Stimulated activated CD4-positive, alpha-beta T cell treated with anti-CD3 and anti-CD28 coated beads, Interleukin-4, amount 100 ng/mL, for 48 hours (primary cell): Measurements from ENCODE around the gene GRID2IP.

Experiments used
- DNase-seq, 2 donors: peaks; one replicate each; pipeline ENCODE4 v3.0.0-alpha.2; 2020; ENCODE audit warnings: low read depth in 2 of 2

The GRID2IP gene

DNA sequence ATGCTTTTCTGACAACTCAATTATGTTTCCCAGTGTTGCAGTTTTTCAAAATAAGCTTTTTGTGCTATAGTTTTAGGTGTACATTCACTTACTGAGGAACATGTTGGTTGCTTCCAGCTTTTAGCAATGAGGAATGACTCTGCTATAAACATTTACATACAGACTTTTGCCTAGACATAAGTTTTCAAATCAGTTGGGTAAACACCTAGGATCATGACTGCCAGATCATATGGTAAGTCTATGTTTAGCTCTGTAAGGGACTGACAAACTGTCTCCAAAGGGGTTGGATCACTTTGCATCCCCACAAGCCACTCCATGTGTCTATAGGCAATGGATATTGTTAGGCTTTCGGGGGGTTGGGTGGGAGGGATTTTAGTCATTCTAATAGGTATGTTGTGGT, 10.8 kb upstream of the GRID2IP start:
- DNase-seq = no peak

DNA sequence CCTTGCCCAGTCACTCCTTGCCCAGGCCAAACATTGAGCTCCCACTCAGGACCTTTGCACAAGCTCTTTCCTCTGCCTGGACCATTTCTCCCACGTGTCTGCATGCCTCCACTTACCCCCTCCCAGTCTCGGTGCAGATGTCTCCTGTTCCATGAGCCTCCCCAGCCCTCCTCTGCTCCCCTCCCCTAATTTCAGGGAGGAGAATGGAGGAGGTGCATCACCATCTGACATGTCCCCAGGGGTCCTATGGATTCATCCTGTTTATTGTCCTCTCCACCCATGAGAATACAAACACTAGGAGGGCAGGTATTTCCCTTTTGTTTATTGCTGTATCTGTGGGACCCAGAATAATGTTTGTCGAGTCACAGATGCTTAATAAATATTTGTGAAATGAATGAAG, 8.6 kb upstream of the GRID2IP start:
- no peak for DNase-seq

DNA sequence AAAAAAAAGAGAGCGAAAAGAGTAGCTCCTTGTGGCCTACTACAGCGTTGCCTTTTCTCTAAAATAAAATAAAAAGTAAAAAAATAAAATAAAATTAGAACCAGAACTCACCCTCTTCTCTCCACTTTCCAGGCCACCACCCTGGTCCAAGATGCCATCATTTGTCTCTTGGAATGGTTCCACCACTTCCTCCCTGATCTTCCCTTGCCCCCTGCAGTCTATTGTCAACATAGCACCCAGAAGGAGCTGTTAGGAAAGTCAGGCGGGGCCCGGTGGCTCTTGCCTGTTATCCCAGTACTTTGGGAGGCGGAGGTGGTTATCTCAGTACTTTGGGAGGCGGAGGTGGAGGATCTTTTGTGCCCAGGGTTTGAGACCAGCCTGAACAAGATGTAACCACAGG, 7.6 kb upstream of the GRID2IP start:
- no peak for DNase-seq

DNA sequence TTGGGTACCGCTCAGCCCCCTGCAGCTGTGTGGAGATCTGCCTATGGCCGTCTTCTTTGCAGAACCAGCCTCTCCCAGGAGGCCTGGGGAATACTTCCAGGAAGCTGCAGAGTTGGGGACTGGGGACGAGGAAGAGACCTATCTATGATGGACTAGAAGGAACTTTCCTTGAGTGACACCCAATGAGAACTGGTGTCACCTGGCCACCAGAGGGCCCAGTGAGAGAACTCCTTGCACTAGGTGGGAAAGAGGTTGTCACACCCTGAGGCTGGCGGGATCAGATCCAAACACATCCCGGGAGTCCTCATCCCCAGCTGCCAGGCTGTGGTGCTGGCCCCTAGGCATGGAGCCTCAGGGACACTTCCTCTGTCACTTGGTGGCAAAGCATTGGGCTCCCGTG, 4.9 kb upstream of the GRID2IP start:
- no peak for DNase-seq

DNA sequence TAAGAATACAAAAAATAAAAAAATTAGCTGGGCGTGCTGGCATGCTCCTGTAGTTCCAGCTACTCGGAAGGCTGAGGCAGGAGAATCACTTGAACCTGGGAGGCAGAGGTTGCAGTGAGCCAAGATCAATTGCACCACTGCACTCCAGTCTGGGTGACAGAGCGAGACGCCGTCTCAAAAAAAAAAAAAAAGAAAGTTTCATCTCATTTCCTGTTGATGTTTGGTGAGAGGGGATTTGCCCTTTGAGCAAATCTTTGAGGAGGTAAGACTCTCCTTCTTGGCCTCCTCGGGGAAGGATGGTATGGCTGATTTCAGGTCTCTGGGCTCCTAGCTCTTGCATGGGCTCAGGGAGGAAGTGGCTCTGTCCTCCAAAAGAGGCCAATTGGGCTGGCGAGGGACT, 3.6 kb upstream of the GRID2IP start:
- no peak for DNase-seq

DNA sequence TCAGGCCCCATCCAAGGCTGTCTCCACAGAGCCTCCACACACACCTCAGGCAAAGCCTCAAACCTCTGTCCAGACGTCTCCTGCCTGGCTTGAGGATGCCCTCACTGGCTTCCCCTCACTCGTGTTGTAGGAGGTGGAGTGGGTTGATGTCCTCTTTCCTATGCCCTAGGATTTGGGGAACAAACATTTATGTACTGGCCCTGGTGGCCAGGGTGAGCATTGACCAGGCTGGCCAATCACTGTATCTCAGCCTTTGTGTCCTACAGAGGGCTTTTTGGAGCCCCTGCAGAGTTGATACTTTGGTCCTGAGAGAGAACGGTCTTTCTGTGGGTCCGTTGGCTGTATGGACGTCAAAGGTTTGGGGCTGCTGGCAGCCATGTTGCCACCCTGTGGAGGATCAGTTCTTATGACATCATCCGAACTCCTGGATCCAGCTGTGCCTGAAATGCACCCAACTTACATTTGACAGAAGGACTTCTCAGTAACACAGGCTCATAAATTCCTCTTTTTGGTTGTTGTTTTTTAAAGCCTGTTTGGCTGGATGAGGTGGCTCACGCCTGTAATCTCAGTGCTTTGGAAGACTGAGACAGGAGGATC, 2.3 kb upstream of the GRID2IP start:
- no peak for DNase-seq

DNA sequence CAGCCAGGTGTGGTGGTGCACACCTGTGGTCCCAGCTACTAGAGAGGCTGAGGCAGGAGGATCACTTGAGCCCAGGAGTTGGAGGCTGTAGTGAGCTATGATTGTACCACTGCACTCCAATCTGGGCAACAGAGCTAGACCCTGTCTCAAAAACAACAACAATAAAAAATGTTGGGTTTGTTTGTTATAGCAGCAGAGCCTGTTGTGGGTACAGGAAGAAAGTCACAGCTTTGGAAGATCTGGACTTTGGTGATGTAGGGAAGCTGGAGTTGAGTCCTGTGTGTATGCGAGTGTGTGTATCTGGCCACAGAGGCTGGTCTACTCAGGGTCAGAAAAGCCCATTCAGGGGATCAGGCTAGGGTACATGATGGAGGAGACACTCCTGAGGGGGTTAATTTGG, 3.9 kb downstream of the GRID2IP start:
- no peak for DNase-seq

DNA sequence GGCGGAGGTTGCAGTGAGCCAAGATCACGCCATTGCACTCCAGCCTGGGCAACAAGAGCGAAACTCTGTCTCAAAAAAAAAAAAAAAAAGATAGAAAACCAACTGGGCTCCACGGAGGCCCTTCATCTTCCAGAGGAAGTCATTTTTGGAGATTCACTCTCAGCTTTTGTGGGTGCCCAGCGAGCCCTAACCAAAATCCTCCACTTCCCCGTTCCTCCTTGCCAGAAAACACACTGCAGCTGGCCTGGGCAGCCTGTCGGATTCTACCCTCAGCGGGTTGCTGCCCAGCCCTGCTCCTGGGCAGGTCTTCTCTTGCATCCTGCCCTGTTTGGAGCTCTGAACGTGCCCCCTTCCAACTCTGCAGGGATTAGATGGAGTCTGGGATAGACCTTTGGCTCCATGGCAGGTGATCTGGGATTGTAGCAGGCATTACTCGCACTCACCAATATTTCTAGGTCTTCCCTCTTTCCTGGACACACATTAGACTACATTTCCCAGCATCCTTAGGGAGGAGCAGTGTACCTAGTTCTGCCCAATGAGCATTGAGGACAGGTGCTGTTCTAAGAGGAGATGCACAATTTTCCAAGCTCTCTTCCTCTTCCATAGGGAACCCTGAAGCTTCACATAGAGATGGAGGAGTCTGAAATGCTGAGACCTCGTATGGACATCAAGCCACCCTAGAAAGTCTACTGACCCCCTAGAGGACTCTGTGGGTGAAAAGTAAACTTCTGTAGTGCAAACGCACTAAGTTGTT, 4.6 kb downstream of the GRID2IP start:
- no peak for DNase-seq

DNA sequence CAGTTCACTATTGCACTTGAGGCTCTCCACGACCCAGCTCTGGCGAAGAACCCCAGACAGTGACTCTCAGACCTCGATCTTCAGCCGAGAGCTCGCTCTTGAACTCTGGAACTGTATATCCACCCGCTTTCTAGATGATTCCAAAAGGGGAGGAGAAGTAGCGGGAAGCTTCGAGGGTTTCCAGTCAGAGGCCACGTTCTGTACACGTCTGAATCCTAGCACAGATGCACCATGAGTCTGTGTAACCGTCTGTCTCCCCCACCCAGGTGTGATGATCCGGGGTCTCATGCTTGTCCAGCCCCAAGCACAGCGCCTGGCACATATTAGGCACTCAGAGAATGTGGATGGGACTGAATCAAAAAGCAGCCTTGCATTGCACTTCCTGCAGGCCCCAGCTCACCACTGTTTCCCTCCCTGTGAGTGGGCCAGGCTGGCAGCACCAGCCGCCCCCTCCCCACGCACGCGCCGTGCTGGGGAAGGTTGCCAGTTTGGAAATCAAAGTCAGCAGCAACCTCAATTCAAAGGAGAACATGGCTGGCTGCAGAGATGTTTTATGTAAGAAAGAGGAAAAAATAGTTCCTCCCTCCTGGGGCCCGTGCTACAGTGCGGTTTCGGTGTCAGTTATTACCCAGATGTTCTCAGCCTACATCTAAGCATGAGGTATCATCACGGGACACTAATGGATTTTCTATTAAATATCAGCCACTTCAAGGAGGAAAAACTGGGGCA, 5.7 kb downstream of the GRID2IP start:
- no peak for DNase-seq

DNA sequence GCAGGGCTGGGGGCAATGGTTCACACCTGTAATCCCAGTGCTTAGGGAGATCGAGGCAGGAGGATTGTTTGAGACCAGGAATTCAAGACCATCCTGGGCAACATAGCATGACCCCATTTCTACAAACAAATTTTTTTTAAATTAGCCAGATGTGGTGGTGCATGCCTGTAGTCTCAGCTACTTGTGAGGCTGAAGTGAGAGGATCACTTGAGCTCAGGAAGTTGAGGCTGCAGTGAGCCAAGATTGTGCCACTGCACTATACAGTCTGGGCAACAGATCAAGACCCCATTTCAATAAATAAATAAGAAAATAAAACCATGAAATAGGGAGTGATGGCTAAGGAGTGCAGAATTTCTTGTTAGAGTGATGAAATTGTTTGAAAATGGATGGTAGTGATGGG, 8.9 kb downstream of the GRID2IP start:
- no peak for DNase-seq

DNA sequence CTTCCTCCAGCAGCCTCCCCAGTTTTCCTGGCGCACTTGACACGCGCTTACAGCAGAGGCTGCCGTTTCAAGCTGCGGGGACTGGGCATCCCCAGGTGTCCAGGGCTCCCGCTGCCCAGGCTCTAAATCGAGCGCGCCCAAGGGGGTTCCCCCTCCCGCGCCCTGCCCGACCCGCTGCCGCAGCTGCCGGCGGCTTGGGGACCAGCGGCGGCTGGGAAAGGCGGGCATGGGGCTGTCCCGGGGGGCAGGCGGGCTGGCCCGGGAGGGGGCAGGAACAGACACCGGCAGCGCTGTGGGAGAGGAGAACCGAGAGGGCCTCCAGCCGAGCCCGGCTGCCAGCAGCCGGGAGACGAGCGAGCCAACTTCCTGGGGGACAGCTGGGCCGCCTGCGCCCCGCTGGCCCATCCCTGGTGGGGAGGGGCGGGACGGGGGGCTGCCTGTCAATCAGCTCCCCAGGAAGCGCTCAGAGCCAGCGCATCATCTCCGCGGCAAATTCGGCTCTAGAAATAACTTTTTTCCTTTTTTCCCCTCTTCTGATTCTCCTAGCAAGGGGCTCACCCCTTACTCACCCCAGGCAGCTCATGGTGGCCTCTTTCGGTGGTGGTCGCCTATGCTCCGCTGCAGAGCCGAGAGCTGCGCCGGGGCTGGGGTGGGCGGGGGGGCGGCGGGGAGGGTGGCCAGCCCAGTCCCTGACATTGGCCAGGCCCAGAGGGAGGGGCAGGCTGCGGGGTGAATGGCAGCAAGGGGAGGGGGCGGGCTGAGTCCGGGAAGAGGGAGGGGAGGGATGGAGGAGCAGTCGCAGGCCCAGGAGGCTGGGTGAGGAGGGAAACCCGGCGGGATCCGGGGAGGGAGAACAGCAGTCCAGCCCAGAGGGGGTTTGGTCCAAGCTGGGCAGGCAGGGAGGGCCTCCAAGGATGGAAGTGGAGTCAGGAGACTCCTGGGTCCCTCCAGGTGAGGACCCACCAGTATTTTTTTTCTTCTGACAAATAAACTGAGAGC, 14.7 kb downstream of the GRID2IP start:
- no peak for DNase-seq

DNA sequence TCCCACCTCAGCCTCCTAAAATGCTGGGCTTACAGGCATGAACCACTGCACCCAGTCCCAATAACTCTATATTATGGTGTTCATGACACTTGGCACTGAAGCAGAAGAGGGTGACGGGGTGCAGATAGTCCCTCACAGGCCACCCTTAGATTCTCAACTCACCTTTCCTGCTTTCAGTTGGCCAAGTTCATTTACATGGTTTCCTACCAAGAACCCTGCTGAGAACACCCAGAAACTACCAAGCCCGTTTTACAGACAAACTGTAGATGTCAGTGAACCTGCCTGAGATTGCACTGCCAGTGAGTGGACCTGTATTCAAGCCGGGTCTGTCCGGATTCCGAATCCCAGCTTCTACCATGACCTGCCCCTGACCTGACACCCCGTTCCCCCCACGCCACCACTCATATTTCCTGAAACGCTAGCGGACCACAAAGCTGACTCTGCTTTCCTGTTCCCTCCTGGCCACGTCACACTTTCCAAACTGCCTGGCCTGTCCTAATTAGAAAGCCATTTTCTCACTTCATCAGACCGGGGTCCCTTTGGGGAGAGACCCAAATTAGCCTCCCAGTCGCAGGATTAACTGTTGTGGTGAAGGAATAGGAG, 17.3 kb downstream of the GRID2IP start:
- peak in 1 of 2 donors; percentile 36 for DNase-seq

DNA sequence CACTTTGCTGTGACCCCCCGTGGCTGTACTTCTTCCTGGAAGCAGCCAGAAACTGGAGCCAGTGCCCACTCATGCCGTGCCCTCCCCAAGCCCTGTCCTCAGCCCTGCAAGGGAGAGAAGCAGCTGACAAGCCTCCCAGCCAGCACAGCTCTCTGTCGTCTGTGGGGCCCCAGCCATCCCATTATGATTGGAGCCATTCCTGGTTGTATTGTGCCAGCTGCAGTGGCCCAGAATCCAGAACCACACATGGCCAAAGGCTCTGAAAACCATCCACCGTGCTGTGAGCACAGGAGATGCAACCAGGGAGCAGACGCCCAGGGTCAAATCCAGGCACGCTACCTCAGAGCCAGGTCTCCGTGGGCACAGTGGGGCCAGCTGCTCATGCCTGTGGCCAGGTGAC, 18.7 kb downstream of the GRID2IP start:
- no peak for DNase-seq

DNA sequence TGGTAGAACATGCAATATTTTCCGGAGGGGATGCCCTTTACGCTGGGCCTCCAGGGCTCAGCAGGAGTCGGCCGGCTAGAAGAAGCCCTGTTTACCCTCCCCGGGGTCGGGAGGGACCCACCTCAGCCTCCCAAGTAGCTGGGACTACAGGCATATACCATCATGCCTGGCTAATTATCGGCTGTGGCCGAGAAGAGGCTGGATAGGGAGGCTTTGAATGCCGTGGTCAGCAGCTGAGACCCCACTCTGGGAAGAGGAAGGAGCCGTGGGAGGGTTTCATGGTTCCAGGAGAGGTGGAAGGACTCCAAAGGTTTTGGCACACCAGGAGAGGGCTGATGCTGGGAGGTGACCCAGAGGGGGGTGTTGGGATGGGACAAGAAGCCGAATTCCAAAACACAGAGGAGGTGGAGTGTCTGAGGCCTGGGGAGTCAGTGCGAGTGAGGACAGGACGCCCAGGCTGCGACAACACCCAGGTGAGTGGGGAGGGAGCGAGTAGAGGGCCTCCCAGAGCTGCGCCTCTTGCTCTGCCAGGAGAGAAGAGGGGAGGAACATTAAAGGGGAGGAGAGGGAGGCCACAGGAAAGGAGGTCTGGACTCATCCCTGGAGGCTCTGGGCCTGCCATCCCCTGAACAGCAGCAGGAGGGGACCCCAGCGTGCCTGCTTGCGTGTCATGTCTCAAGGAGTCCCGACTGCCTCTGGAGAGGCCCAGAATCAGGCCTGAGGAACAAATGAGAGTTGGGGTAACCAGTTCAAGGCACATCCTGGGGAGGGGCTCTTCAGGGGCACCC, 19.6 kb downstream of the GRID2IP start:
- no peak for DNase-seq

DNA sequence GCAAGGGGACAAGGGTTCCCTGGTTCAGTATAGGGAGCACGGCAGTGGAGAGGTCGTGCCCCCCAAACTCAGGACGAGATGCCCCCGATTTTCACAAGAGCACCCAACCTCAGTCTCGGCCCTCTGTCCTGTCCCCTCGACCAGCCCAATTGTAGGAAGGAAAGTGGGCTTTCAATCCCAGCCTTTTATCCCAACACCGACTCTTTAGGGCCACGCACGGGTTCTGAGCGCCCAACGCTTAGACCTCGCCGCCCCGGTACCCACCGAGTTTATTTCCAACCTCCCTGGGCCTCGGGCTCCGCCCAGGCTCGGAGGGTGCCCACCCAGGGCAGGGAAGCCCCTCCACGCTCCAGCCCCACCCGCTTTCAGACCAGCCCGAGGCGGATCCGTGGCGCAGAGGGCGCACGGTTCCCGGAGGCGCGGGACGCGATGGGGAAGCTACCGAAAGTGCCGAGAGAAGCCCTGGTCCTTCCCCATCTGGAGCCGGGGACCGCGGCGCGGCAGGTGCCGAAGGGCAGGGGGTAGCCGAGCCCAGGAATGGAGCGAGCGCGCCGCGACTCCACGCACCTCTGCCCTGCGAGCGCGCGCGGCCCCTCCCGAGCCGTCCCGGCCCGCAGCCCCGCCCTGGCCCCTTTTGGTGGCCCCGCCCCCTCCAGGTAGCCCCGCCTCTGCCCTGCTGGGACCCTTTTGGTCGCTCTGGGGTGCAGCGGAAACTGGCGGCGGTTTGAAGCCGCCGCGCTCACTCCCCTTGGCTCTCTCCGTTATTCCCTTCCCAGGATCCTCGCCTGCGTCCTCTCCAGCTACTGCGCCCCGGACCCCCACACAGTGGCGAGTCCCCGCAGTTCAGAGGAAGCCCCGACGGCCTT, 20.4 kb downstream of the GRID2IP start:
- DNase-seq = peak; percentile 42 to 45

DNA sequence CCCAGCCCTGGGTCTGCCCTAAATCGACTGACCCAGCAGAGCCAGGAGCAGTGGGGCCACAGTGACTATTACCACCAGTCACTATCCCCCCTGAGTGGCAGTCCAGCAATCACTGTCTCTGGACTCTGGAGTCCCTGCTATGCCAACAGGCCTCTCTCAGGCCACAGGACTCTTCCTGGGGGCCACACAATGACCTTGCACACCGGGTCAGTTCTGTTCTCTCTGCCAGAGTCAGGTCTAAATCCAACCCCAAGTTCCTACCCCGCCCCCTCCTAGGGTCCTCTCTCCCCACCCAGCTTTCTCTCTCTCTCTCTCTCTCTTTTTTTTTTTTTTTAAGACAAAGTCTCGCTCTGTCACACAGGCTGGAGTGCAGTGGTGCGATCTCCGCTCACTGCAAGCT, 21.6 kb downstream of the GRID2IP start:
- no peak for DNase-seq

DNA sequence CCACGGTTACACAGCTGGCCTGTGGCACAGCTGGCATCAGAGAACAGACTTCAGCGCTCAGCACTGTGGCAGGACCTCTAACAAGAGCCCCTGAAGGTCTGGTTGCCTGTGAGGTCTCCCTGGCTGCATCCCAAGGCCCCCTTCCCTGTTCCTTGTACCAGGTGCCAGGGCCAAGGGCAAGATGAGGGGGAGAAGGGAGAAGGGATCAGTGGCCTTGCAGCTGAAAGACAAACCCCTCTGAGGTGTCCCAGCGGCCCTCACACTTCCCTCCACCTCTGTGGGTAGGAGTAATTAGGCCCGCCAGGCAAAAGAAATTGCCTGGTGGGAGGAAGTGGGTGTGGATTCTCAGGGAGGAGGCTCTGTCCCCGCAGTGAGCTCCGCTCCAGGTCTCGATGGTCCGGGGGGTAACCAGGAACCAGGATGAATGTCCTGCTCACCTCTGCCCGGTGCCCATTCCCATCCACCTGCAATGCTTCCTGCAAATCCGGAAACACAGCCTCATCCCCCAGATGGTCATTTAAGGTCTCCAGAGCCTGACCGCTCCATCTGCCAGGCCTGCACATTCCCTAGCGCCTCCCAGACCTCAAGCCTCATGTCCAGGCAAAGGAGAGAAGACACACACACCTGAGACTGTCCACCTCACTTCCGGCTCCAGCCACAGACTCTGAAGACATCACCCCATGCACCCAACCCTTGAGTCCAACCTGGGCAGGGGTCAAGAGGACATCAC, 22.7 kb downstream of the GRID2IP start:
- no peak for DNase-seq

DNA sequence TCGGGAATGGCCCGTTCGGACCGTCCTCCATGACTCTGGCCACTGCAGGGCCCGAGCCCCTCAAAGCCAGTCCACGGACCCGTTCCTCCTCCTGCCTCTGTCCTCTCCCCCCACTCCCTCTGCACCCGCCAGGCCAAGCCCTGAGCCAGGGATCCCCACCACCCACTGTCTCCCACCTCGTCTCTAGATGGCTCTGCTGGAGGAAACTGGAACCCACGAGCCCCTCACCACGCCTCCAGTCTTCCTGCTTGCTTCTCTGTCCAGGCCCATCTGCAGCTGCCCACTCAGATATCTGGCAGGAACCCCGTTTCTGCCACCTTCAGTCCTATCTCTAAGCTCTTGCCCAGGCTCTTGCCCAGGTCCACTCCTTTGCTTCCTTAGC, 24.3 kb downstream of the GRID2IP start:
- no peak for DNase-seq
